Non-pigmented ciliary epithelial cell (primary cell): Measurements from ENCODE around the gene PTPRE.

Experiments used
- DNase-seq: peaks from one replicate; pipeline ENCODE4 v3.0.0-alpha.2; 2010; ENCODE audit warnings: low read depth

PTPRE gene

GRCh38 chr10:127882801-127883459, 24.0 kb upstream of the PTPRE start:
- DNase-seq = no peak

DNA sequence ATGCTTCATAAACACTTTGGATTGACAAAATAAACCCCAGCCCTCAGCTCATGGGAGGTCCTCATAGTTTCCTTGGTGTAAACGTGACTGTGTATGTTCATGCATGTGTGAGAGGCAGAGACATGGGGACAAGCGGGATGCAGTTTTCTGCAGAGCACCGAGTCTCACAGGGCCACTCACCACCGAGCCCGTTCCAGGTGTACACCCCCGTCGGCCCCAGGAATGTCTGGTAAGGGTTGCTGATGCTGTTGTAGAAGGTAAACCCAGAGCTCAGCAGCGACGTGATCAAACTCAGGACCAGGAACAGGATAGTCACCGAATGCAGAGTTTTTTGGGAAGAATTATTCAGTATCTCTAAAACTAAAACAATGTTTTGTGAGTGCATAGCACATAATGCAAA, 23.4 kb upstream of the PTPRE start:
- no peak for DNase-seq

- no peak for DNase-seq
Observed at GRCh38 chr10:127884501-127884900, 22.4 kb upstream of the PTPRE start.

DNA sequence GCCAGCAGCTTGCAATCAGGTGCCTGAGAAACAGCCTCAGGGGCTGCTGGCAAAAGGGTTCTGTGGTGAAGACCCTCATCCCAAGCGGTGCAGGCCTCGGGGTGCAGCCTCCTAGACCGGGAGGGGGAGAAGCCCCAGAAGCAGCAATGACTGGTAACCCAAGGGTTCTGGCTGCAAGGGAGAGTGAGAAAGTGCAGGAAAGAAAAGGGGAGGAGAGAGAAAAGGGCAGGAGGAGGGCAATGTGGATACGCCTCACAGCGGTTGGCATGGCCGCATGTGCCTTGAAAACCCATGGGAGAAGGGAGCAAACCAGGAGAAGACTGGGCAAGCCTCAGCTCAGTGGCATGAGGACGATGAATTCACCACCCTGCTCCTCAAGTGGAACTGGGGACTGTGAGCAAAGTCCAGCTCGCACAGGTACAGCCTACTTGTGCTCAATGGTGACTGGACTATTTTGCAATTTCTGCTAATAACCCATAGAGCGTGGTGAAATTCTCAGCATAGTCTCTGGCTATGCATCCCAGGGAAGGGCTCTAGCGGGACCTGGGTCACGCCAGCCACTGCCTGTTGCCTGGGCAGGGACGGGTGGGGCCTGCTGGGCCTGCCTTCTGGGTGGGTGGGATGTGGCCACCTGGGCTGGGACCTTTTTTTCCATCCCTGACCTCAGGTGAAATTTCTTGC, 20.4 kb upstream of the PTPRE start:
- DNase-seq = no peak

DNA sequence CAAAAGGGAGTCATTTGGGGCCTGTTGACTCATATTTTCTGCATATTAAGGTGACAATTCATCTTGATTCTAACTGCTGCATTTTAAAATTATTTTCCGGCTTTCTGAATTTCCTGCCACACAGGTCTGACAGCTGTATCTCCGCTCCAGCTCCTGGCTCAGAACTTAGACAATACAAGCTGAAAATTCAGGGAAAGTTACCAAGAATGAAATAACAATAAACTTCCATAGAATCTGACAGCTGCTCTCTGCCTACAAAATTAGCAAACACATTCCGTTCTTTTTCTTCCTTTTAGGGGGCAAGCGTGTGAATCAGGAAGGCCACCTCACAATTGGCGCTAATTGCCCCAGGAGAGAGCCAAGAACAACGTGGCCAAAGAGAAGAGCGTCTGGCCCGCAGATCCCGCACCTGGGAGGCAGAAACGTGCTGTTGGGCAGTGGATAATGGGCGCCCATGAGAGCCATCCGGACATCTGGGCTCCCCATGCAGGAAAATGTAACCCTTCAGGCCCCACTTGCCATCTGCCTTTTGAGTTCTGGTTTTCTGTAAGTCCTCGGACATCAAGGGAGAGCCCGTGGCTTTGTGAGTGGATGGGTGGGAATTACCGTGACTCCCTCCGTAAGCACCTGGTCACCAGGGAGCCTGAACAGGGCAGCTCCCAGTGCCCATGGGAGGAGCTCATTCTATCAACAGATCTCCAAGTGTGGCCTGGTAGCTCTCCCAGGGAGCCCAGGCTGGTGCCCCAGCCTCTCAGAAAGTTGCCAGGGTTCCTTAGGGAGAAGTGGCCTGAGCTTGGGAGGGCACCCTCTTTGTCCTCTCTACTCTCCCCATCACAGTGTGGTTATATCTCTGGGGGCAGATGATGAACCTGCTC, 19.1 kb upstream of the PTPRE start:
- no peak for DNase-seq

- no peak for DNase-seq
Observed at GRCh38 chr10:127888521-127889312, 18.2 kb upstream of the PTPRE start.

GRCh38 chr10:127889605-127890195, 17.2 kb upstream of the PTPRE start:
- DNase-seq = peak; percentile 61

DNA sequence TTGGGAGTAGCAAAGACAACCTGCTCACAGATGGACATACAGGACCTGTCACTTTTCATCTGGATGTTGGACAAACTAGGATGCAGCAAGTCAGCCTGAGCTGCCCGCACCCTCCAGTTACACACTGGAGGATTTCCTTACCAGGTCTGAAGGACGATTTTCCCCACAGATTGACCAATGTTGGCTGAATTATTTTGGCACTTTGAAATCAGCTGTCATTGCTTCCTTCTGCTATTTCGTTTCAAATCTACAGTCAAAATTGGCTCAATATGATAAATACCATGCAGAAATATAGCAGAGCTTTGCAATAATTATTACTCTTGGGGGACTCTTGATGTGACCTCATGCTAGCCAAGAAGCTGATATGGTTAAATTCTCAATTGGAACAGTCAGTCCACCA, 16.7 kb upstream of the PTPRE start:
- no peak for DNase-seq

DNA sequence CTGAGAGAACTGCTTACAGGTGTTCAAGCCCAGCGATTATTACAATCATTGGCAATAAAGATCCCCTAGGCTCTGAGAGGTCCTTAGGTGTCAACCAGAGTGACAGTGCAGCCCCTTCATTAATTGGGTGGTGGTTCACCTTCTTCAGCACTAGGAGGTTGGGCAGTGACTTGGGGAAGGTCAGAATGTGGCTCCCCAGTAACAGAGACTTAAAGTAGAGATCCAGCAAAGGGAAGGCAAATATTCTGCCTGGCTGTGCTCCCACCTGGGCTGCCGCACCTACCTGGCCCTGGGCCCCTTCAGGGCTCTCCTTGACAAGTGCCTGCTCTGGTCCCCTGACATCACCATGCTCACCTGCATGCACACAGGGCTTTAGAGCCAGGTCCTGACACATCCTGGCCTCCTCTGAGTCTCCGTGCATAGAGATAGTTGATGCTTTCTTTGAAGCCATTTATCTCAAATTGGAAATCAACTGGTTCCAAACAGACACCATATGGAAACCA, 16.0 kb upstream of the PTPRE start:
- no peak for DNase-seq

DNA sequence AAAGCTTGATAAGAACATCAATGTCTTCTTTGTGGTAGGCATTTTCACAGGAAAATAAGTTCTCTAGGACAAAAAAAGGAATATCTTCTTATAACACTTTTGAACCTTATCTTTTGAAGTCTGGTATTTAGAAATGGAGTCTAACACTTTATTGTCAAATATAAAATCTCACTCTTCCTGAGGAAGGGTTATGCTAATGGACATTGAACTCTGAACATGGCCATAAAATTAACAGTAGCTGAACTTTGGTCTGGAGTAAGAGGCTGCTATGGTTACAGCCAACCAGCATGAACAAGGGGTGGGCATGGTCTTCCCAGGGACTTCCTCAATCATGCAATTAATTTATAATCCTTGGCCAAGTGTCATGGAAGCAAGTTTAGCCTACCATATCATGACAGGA, 14.2 kb upstream of the PTPRE start, which contains the start of gene CLRN3:
Gene CLRN3, minus strand, starts transcription at position 199 of the 400 bp plus-strand sequence. Its CDS starts 157 bp downstream, at position 42.
- no peak for DNase-seq

- DNase-seq = no peak
Observed at GRCh38 chr10:127894146-127894545, 12.8 kb upstream of the PTPRE start.

DNA sequence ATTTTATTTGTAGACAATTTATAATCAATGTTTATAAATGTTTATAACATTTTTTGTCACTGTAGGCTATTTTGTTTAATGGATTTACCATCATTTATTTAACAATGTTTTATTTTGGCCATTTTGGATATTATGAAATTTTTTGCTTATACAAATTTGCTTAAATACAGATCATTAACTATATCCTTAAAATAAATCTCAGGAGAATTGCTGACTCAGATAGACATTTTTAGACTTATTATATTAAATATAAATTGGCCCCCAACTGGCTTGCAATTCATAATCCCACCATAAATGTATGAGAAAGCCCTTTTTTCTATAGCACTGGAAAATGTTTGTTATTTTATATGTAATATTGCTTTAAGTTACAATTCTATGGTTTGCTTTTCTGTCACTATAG, 10.3 kb upstream of the PTPRE start:
- no peak for DNase-seq

DNA sequence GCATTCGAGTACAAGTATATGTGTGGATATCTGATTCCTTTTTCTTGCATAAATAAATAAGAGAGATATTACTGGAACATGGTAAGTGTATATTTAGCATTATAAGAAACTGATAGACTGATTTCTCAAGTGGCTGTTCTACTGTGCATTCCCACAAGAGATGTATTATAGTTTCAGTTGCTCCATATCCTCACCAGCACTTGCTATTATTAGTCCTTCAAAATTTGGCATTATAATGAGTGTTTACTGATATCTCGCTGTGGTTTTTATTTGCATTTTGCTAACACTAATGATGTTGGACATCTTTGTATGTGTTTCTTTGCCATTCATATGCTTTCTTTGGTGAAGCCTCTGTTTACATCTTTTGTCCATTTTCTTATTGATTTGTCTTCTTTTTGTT, 9.7 kb upstream of the PTPRE start:
- no peak for DNase-seq

GRCh38 chr10:127899766-127900387, 7.0 kb upstream of the PTPRE start:
- DNase-seq = no peak

DNA sequence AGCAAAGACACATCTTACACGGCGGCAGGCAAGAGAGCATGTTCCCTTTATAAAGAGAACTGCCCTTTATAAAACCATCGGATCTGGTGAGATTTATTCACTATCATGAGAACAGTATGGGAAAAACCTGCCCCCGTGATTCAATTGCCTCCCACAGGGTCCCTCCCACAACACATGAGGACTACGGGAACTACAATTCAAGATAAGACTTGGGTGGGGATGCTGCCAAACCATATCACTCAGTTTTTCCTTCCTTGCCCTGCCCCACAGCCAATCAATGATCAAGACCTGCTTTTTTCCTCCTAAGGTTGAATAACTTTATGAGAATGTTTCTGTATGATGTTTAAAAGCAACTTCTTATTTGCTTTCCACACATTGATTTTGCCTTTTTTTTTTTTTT, 3.1 kb upstream of the PTPRE start:
- no peak for DNase-seq

GRCh38 chr10:127904311-127905000, 2.4 kb upstream of the PTPRE start:
- DNase-seq = no peak

- DNase-seq = no peak
Observed at GRCh38 chr10:127905001-127905847, 1.7 kb upstream of the PTPRE start.

DNA sequence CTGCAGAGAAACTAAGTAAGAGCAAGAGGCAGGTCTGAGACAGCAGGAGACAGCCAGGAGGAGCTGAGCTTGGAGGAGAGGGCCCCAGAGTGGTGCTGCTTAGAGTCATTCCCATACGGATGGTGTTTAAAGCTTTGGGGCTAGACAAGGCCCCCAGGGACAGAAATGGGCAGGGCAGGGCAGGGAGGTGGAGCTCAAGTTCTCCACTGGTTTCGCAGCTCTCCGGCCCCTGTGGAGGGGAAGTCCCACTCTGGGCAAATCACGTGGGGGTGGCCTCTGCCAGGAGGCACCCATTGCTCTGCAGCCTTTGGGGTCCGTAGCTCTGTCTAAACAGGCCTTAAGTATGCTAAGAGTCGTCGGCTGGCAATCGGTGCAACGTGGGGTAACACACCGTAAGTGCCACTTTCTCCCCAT, 1.0 kb upstream of the PTPRE start:
- no peak for DNase-seq

GRCh38 chr10:127907411-127908105, 655 bp downstream of the PTPRE start:
- DNase-seq = no peak
